NCI-H524 (cell line): Measurements from ENCODE around the gene PRR35.

Experiments
- DNase-seq, 2 experiments: peaks; one replicate each; lab custom pipeline; 2025; lab: John Stamatoyannopoulos, UW

The PRR35 gene

DNA sequence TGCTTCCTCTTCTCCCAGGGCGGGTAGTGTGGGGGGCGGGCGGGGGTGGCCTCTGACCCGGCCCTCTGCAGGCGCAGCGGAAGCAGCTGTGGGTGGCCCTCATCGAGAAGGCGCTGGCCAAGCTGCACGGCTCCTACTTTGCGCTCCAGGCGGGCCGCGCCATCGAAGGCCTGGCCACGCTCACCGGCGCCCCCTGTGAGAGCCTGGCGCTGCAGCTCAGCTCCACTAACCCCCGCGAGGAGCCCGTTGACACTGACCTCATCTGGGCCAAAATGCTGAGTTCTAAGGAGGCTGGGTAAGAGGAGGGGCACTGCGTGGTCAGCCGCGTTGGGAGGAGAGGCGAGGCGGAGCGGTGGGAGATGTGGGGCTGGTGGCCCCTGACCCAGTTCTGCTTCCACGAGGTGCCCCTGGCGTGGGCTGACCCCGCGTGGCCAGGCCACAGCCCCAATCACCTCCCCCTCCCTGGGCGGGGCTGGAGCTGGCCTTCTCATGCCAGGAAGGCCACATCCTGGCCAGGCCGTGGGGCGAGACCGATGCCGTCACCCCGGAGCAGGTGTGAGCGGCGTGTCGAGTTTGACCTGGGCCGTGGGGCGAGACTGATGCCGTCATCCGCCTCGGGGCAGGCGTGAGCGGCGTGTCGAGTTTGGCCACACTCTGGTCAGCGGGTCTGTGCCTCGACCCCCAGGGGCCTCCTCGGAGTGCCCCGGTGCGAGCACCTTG is 10.5 kb upstream of the PRR35 start:
- DNase-seq = no peak

DNA sequence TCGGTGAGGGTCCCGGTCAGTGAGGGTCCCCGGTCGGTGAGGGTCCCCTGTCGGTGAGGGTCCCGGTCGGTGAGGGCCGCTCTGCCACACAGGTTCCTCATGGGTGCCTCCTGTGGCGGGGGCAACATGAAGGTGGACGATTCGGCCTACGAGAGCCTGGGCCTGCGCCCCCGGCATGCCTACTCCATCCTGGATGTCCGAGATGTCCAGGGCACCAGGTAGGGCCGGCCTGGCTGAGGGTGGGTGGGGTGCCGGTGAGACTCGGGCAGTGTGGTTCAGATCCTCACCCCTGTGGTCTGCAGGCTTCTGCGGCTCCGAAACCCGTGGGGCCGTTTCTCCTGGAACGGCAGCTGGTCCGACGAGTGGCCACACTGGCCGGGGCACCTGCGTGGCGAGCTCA is 9.0 kb upstream of the PRR35 start:
- DNase-seq = no peak

DNA sequence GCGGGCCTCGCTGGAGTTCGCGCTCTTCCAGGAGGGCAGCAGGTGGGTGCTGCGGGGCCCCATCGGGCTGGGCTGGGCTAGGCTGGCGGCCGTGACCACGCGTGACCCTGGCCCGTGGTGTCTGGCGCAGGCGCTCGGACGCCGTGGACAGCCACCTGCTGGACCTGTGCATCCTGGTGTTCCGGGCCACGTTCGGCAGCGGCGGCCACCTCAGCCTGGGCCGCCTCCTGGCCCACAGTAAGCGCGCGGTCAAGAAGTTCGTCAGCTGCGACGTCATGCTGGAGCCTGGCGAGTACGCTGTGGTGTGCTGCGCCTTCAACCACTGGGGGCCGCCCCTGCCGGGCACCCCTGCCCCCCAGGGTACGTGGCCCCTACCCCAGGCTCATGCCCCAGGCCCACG is 8.0 kb upstream of the PRR35 start:
- no peak for DNase-seq

DNA sequence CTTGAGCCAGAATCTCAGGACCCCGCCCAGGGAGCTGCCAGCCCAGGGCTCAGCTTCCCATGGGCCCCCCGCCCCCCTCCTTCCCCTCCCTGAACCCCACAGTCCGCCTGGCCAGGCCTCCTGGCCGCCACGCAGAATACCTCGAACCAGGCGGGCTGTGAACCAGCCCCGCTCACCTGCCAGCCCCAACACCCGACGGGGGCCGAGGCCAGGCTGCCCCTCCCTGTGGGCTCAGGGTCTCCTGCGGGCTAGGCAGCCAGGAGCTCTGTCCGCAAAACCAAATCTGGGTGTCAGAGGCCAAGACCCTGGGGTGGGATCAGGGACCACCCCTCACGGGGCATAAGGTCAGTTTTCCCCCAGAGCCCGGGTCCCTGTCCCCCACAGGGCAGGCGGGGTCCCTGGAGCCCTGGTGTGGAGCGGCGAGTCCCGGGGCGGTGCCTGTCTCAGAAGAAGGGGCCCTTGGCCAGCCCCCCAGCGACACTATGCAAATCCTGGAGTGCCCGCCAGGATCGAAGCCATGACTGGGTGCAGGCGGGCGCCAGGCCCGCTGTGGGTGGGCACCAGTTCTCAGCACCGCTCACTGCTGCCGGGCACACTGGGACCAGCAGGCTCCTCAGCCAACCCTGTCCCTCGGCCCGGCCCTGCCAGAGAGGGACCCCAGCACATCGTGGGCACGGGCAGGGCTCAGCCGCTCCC is 6.4 kb upstream of the PRR35 start:
- DNase-seq = no peak

DNA sequence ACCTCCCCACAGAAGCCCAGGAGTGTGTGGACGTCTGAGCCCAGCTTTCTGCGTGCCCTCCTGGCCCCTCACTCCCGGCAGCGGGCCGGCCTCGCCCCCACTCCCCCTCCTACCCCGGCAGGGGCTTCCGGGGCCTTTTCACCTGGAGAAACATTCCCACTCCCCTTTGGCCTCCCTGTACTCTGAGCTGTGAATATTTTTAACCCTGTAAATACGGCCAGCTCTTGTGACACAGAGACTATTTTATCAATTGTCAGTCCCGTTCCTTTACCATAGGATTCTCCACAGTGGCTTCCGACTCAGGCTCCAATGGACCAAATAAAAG is 5.9 kb upstream of the PRR35 start:
- DNase-seq = no peak

DNA sequence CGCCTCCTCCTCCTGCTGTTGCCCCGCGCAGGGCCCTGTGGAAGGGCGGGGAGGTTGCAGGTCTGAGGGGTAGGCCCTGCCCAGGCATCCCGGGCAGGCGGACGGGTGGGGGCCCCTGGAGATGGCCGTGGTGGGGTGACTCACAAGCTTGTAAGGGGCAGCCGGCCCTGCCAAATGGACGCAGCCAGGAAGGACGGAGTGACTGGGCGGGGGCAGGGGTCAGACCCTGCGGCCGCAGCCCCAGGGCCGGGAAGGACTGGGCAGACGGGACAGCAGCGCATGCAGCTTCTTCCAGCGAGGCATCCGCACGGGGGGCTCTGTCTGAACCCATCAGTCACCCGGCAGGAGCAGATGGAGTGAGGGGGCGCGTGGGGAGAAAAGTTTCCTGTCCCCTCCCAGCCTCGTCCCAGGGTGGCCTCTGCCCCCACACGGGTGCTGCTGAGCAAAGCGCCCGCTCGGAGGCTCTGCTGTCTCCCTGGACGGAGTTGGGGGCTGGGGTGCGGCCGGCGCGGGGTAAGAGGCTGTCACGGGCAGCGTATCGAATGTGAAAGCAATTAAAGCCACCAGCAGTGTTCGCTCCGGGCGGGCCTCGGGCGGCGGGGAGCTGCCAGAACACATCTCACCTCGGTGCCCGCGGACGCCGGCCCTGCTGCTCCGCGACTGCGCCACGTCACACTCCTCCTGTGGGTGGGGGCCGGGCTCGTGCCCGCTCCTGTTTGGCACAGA is 5.4 kb upstream of the PRR35 start:
- DNase-seq = no peak

DNA sequence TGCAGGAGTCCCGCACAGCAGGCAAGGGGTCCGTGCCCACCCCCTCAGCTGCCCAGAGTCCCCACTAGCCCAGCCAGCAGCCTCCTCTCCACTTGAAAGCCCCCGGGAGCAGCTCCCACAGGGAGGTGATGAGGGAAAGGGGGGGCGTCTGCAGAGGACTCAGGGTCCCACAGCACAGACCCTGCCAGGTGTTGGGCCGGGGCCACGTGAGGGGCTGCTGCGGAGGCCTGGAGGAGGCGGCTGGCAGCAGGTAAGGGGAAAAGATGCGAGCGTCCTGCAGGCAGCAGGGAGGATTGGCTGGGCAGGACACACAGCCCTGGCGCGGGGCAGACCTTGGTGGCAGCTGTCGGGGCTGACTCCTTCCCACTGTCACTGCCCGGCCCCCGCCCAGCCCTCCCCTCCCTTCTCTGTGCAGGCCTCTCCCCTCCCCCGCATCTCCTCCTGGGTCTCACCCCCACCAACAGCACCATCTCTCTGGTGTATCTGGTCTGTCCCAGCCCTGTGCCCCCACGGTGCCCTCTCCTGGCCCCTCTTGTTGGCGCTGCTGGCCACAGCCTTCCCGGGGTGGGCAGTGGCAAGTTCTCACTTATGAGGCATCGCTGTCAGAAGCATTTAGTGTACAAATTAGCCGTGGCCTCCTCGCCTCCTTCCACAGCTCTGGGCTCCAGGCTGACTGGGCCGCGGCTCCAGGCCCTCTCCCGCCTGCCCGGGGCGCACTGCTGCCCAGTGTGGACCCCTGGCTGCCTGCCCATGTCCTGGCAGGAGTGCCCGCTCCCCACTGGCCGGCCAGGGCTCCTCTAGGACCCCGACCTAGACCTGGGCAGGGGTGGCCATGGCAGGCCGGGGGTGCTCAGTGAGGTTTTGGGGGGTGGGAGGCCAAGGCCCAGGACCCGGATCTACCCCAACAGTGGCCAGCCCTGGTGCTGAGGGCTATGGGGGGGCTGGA is 4.4 kb upstream of the PRR35 start:
- no peak for DNase-seq

DNA sequence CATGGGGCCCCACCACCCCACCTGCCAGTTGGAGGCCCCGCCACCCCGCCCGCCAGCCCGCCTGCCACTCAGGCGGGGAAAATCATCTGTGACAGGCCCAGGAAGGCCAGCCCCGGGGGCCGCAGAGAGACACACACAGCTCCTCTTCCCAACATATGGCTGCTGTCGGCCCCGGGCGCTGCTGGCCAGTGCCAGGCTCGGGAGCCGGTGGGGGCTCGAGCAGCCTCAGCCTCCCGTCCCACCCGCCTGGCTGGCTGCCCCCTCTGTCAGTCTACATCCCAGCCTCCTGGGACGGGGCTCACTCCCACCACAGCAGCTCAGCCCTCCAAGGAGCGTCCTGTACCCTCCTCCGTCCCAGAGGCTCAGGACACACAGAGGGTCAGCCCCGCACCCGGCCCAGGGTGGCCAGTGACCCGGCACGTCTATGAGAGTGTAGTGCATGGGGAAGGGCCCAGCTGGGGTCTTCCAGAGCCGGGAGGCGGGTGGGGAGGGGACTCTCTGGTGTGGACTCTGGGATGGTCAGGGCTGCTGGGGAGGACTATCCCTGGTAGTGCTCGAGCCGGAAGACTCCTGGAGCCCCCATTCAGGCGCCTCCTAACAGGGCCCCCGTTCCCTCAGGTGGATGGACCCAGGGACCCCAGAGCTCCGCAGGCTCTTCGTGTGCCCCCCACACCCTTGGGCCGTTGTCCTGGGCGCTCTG is 3.6 kb upstream of the PRR35 start:
- no peak for DNase-seq

DNA sequence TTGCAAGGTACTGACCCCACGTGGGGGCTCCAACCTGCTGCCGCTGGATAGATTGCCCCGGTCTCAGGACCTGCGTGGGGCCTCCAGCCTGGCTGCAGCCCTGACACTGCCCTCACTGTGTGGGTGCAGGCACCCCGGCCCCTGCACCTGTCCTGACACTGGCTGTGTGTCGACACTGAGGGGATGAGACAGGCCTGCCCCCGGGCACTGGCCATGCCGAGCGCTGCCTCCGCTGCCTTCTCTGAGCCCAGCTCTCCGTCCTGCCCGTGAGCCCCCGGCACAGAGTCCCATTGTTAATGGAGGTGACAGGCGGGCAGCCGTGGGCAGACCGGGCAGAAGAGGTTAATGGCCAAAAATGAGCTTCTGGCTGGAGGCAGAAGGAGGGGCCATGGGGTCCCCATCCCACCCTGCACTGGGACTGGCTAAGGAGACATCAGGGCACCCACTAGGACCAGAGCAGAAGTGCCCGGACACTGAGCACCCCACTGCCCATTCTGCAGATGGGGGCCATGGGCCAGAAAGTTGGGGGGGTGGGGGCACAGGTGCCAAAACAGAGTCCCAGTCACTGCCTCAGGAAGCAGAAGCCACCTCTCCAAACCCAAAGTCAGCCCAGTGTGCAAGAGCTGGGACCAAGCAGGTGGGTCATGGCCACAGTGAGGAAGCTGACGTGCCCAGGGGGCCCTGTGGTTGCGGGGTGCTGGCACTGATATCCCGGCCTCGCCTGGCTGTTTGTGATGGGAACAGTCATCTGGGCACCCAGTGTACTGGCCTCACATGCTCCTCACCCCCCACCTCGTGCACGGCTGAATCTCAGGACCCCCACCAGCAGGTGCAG is 2.5 kb upstream of the PRR35 start:
- DNase-seq = no peak

DNA sequence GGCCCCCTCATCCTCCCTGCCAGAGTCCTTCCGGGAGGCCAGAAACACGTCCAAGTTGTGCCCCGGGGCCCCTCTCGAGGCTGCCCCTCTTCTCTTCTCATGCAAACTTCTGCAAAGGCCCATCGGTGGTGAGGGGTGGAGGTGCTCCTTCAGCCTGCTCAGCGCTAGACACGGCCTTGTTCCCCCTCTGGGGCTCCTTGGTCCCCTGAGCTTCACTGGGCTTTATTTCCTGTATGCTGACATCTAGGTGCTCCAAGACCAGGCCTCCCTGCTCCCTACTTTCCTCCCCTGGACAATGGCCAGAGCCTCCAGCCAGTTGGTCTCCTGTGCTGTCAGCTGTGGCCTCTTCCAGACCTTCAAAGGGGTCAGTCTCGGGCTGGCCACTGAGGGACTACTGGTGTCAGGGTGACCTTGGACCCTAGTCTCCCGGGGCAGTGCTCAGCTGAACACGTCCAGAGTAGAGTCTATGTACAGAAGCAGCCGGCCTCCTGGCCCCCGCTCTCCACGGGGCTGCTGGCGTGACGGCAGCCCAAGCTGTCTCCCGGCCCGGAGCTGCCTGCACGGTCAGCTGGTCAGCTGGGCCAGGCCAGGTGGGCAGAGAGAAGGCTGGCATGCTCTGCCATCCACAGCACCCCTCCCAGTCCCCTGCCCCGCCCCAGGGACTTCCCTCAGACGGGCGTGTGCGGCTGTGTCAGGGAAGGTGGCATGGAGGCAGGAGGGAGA is 1.7 kb upstream of the PRR35 start:
- no peak for DNase-seq

DNA sequence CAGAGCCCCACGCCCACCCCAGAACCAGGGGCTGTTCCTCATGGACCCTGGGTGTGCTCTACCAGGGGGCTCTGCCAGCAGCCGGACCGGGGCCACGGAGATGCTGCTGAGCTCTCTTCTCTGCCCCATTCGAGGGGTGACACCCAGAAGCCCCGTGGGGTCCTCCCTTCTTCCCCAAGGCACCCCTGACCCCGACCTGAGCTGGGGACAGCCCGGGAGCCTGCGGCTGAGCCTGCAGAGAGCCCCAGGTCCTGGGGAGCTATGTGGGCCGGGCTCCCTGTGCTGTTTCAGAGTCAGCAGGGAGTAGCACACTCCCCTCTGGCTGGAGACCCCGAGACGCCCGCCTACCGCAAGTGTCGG is 1.2 kb upstream of the PRR35 start:
- DNase-seq = no peak

DNA sequence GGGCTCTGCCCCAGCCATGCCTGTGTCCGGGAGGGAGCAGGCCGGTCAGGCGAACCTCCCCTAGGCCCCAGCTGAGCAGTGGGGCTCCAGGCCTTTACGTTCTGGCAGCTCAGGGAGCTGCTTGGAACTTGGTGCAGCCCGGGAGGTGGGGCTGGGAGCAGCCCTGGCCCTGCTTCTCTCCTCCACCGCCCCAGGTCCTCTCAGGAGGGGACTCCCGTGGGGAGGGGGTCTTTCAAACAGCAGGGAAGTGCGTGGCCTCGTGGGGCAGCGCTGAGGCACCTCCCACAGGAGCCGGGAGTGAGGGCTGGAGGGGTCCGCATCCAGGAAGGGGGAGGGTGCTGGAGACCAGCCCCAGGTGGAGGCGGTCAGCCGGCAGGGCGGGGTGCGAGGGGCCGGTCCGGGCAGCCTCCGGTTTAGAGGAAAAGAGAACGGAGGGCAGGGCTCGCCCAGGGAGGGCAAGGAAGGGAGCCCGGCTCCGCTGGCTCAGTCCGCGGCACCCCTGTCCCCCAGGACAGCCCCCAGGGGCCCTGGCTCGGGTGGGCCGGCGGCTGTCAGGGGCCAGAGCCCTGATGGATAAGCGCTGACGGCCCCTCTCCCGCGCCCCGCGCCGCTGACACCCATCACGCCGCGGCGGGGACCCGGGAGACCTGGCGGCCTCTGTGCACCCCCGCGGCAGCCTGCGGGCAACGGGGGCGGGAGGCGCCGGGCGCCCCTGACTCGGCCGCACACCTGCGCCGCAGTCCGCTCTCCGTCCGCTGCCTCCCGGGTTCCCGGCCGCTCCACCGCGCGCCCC is 587 bp upstream of the PRR35 start:
- peak in 1 of 2 experiments; percentile 23 for DNase-seq

DNA sequence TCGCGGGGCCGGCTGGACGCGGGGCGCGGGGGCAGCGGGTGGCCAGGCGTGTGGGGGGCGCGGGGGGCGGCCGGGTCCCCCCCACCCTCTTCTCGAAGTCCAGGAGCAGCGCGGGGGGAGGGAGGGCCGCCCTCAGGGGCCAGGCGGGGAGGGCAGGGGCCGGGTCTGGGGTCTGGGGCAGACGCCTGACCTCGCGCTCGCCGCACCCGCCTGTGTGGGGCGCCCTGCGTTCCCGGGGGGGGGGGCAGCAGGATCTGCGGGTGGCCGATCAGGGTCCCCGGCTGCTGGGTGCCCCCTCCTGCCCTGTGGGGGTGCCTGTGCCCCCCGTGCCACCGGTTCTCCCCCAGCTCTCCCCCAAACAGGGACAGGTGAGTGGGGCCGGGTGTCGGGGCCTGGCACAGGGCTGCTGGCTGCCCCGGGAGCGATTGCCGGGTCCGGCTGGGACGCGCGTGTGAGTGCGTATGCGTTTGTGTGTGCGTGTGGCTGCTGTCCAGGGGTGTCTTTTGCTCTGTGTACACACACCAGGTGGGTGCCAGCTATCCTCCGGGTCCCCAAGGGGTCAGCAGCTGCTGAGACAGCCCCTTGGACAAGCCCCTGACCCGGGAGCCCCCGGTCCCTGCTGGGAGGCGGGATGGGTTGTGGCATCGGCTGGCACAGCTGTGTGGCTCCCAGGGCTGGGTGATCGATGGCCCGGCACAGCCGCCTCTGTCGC is 663 bp downstream of the PRR35 start:
- DNase-seq = no peak

DNA sequence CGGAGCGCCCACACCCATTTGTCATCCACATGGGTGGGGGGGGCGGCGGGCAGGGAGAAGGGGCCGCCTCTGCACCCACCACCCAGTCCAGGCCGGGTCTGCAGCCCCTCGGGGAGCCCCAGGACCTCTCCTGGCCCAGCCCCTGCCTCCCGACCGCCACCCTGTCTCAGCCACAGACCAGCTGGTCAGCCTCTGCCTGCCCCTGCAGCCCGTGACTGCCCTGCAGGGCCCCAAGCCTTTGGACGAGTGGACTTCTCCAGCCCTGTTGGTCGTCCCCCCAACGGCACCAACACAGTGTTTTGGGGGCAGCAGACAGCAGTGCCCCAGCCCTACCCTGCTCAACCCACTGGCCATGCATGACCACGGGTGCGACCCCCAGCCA is 1.2 kb downstream of the PRR35 start:
- no peak for DNase-seq

DNA sequence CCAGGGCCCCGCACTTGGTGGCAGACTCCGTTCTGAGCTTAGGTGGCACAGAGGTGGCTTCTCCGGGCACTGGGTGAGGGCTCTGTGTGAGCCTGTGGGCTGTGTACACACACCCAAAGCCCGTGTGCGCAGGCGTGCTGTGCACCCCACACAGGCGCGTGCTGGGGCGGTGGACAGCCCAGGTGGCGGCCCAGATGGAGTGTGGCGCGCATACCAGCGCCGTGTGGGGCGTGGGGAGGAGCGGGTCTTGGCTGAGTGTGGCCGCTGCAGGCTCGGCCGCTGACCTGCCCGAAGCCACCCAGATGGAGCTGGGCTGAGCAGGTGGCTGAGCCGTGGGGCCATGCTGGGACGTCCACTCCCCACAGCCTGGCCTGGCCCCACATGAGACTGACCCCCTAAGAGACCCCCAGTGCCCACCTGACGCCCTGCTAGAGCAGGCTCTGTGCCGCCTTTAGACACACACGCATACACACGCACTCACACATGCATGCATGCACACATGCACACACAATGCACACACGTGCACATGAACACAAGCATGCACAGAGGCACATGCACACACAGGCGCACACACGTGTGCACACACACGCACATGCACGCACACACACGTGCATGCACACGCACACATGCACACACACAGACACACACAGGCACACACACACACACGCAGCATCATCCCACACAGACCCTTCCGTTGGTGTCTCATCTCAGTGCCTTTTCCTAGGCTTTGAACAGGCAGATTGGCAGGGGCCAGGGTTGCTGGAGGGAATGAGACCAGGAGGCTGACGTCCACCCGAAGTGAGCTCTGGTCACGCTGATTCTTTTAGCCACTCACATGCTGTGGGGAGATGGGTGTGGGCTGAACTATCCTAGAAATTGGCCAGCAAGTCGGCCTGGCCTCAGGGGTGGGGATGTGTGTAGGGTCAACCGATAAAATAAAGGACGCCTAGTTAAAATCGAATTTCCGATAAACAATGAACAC is 2.1 kb downstream of the PRR35 start:
- DNase-seq = peak; percentile 31 to 64

DNA sequence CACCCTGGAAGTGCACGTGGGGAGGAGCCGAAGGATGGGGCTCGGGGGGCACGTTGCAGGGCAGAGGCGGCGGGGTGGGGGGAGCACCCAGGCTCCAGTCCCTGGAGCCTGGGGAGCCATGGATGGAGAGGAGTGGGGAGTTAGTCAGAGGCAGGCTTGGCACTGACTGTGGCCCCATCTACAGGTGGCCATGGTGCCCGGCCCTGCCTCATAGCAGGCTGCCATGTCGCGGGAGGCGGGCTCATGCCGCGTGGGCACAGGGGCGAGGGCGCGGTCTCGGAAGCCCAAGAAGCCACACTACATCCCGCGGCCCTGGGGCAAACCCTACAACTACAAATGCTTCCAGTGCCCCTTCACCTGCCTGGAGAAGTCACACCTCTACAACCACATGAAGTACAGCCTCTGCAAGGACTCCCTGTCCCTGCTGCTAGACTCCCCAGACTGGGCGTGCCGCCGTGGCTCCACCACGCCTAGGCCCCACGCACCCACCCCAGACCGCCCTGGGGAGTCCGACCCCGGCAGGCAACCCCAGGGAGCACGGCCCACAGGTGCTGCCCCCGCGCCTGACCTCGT is 3.0 kb downstream of the PRR35 start:
- no peak for DNase-seq
